ENCODE measurements around the gene SLC16A2.
"Not testable (repeated sequence)": the region's sequence is repeated elsewhere in the genome, so short reads cannot be mapped to it uniquely, and the experiment has no call there.

The SLC16A2 gene

GRCh38 chrX:74511704-74512103, 90.4 kb downstream of the SLC16A2 start:
- no peaks in the 10 kb centered on the region for H3K4me1 ChIP-seq (ENCODE audit: low read length)
- H4K20me1 ChIP-seq (ENCODE audit: insufficient read depth, low read length), result no peaks in the 10 kb centered on the region
- H3K27ac ChIP-seq (ENCODE audit: low read length), result no peak overlapping the region
- H3K4me3 ChIP-seq (ENCODE audit: low read length), result no peak overlapping the region
- H2AFZ ChIP-seq (ENCODE audit: low read length), result no peak overlapping the region
- no peaks in the 10 kb centered on the region for H3K9me2 ChIP-seq (replicated peaks; ENCODE audit: insufficient read depth, low read length)
- H3K27me3 ChIP-seq (replicated peaks; ENCODE audit: insufficient read depth, low read length), result no peaks in the 10 kb centered on the region
- H3K4me2 ChIP-seq (ENCODE audit: low read depth, low read length), result no peak overlapping the region
- H3K9ac ChIP-seq (ENCODE audit: low read length), result no peak overlapping the region
- H3K36me3 ChIP-seq (replicated peaks; ENCODE audit: insufficient read depth, low read length), result no peaks in the 10 kb centered on the region
- no peak for DNase-seq
- no peaks in the 10 kb centered on the region for H3F3A ChIP-seq (ENCODE audit: insufficient read depth, low read length)
- no peaks in the 10 kb centered on the region for H3K9me3 ChIP-seq (replicated peaks; ENCODE audit: insufficient read depth, low read length)
- H3K79me2 ChIP-seq (ENCODE audit: low read length), result no peaks in the 10 kb centered on the region
- TF ChIP-seq EZH2 (optimal IDR thresholded peaks at IDR 0.05; ENCODE audit: low read depth, low read length) (no peak), EZH2phosphoT487 (IDR thresholded peaks at IDR 0.05; ENCODE audit: low read length) (no peak)
- TF ChIP-seq, protein P1, sequence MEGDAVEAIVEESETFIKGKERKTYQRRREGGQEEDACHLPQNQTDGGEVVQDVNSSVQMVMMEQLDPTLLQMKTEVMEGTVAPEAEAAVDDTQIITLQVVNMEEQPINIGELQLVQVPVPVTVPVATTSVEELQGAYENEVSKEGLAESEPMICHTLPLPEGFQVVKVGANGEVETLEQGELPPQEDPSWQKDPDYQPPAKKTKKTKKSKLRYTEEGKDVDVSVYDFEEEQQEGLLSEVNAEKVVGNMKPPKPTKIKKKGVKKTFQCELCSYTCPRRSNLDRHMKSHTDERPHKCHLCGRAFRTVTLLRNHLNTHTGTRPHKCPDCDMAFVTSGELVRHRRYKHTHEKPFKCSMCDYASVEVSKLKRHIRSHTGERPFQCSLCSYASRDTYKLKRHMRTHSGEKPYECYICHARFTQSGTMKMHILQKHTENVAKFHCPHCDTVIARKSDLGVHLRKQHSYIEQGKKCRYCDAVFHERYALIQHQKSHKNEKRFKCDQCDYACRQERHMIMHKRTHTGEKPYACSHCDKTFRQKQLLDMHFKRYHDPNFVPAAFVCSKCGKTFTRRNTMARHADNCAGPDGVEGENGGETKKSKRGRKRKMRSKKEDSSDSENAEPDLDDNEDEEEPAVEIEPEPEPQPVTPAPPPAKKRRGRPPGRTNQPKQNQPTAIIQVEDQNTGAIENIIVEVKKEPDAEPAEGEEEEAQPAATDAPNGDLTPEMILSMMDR (IDR thresholded peaks at IDR 0.05; ENCODE audit: low read length), result no peak

- Histone ChIP-seq H3K9ac (ENCODE audit: low read length) (no peak overlapping the region), H3K27ac (ENCODE audit: low read length) (no peak overlapping the region), H4K20me1 (ENCODE audit: insufficient read depth, low read length) (no peaks in the 10 kb centered on the region), H2AFZ (ENCODE audit: low read length) (no peak overlapping the region), H3K9me3 (replicated peaks; ENCODE audit: insufficient read depth, low read length) (no peaks in the 10 kb centered on the region), H3K36me3 (replicated peaks; ENCODE audit: insufficient read depth, low read length) (no peaks in the 10 kb centered on the region), H3K4me1 (ENCODE audit: low read length) (no peaks in the 10 kb centered on the region), H3K27me3 (replicated peaks; ENCODE audit: insufficient read depth, low read length) (no peaks in the 10 kb centered on the region), H3K9me2 (replicated peaks; ENCODE audit: insufficient read depth, low read length) (no peaks in the 10 kb centered on the region), H3K4me3 (ENCODE audit: low read length) (no peak overlapping the region), H3K4me2 (ENCODE audit: low read depth, low read length) (no peak overlapping the region), H3K79me2 (ENCODE audit: low read length) (no peaks in the 10 kb centered on the region), H3F3A (ENCODE audit: insufficient read depth, low read length) (no peaks in the 10 kb centered on the region)
- DNase-seq, result no peak
- TF ChIP-seq, protein P1 (IDR thresholded peaks at IDR 0.05; ENCODE audit: low read length), result no peak
- TF ChIP-seq EZH2phosphoT487 (IDR thresholded peaks at IDR 0.05; ENCODE audit: low read length) (no peak), EZH2 (optimal IDR thresholded peaks at IDR 0.05; ENCODE audit: low read depth, low read length) (no peak)
These were observed 93.1 kb downstream of the SLC16A2 start for GRCh38 chrX:74514384-74514783.

DNA sequence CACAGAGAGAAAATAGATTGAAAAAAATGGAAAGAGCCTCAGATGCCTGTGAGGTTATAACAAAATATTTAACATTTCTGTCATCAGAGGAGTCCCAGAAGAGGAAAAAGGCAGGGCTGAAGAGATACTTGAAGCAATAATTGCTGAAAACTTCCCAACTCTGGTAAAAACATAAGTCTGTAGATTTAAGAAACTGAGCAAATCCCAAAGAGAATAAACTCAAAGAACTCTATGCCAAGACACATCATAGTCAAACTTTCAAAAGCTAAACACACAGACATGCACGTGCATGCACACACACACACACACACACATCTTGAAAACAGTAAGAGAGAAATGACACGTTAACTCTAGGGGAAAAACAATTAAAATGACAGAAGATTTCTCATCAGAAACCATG, 94.1 kb downstream of the SLC16A2 start:
- no peak overlapping the region for H3K27ac ChIP-seq (ENCODE audit: low read length)
- no peaks in the 10 kb centered on the region for H3K9me2 ChIP-seq (replicated peaks; ENCODE audit: insufficient read depth, low read length)
- TF ChIP-seq, protein P1 (IDR thresholded peaks at IDR 0.05; ENCODE audit: low read length), result no peak
- no peak for TF ChIP-seq EZH2 (optimal IDR thresholded peaks at IDR 0.05; ENCODE audit: low read depth, low read length)
- no peak for TF ChIP-seq EZH2phosphoT487 (IDR thresholded peaks at IDR 0.05; ENCODE audit: low read length)
- H3F3A ChIP-seq (ENCODE audit: insufficient read depth, low read length), result no peaks in the 10 kb centered on the region
- no peaks in the 10 kb centered on the region for H3K36me3 ChIP-seq (replicated peaks; ENCODE audit: insufficient read depth, low read length)
- H3K9me3 ChIP-seq (replicated peaks; ENCODE audit: insufficient read depth, low read length), result no peaks in the 10 kb centered on the region
- H3K79me2 ChIP-seq (ENCODE audit: low read length), result no peaks in the 10 kb centered on the region
- no peaks in the 10 kb centered on the region for H3K4me1 ChIP-seq (ENCODE audit: low read length)
- no peak overlapping the region for H3K4me2 ChIP-seq (ENCODE audit: low read depth, low read length)
- H3K27me3 ChIP-seq (replicated peaks; ENCODE audit: insufficient read depth, low read length), result no peaks in the 10 kb centered on the region
- H3K4me3 ChIP-seq (ENCODE audit: low read length), result no peak overlapping the region
- H4K20me1 ChIP-seq (ENCODE audit: insufficient read depth, low read length), result no peaks in the 10 kb centered on the region
- no peak overlapping the region for H2AFZ ChIP-seq (ENCODE audit: low read length)
- no peak overlapping the region for H3K9ac ChIP-seq (ENCODE audit: low read length)
- no peak for DNase-seq

GRCh38 chrX:74516013-74516412, 94.7 kb downstream of the SLC16A2 start:
- H4K20me1 ChIP-seq (ENCODE audit: insufficient read depth, low read length); DNase-seq; H3K79me2 ChIP-seq (ENCODE audit: low read length); H3K27ac ChIP-seq (ENCODE audit: low read length); H3K36me3 ChIP-seq (replicated peaks; ENCODE audit: insufficient read depth, low read length); H2AFZ ChIP-seq (ENCODE audit: low read length); H3K27me3 ChIP-seq (replicated peaks; ENCODE audit: insufficient read depth, low read length); H3K4me2 ChIP-seq (ENCODE audit: low read depth, low read length); H3K9me2 ChIP-seq (replicated peaks; ENCODE audit: insufficient read depth, low read length); H3F3A ChIP-seq (ENCODE audit: insufficient read depth, low read length); H3K4me1 ChIP-seq (ENCODE audit: low read length); H3K4me3 ChIP-seq (ENCODE audit: low read length); H3K9me3 ChIP-seq (replicated peaks; ENCODE audit: insufficient read depth, low read length); H3K9ac ChIP-seq (ENCODE audit: low read length): not testable (repeated sequence)

Measured in MM.1S (cell line).